Measurements from ENCODE around the gene WIZ. TPM values are rescaled to one million over a fixed set of nuclear protein-coding genes. Genes with fewer than 3 reads are reported as not detected.
"Not testable (repeated sequence)": the region's sequence is repeated elsewhere in the genome, so short reads cannot be mapped to it uniquely, and the experiment has no call there.

The WIZ gene
- total RNA-seq, 1 donor from 2014 or later, result 36.5 TPM

DNA sequence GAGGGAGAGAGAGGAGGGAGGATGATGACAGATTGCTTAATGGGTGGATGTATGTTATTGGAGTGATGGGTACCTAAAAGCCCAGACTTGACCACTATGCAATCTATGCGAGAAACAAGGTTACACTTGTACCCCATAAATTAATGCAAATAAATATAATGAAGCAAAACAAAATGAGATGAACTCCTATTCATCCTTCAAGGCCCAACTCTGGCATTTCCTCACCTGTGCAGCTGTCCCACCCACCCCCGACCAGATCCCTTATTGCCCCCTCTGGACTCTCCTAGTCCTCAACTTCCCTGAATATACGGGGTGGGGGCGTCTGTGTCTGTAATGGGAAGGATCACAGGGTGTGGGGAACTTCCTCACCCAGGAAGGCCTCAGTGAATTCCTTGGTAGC is 25.4 kb upstream of the WIZ start:
- Mint-ChIP-seq H3K9me3 (no peaks in the 10 kb centered on the region), H3K4me3 (no peak overlapping the region), H3K27ac (no peak overlapping the region), H3K4me1 (peaks cover 8% of the 10 kb centered on the region), H3K36me3 (ENCODE audit: low read depth) (no peaks in the 10 kb centered on the region), H3K27me3 (no peaks in the 10 kb centered on the region)
- intact Hi-C loops (cut with micrococcal nuclease), result no loop called here
- DNase-seq, result no peak

DNA sequence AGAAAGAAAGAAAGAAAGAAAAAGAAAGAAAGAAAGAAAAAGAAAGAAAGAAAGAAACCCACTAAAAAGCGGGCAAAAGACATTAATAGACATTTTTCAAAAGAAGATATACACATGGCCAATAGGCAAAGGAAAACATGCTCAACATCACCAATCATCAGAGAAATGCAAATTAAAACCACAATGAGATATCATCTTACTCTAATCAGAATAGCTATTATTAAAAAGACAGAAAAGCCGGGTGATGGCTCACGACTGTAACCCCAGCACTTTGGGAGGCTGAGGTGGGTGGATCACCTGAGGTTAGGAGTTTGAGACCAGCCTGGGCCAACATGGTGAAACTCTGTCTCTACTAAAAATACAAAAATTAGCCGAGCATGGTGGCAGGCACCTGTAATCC is 24.1 kb upstream of the WIZ start:
- H3K27me3 Mint-ChIP-seq; H3K9me3 Mint-ChIP-seq; H3K27ac Mint-ChIP-seq; intact Hi-C loops (cut with micrococcal nuclease); DNase-seq; H3K4me3 Mint-ChIP-seq; H3K36me3 Mint-ChIP-seq (ENCODE audit: low read depth): not testable (repeated sequence)
- H3K4me1 Mint-ChIP-seq, result peaks cover 16% of the 10 kb centered on the region

DNA sequence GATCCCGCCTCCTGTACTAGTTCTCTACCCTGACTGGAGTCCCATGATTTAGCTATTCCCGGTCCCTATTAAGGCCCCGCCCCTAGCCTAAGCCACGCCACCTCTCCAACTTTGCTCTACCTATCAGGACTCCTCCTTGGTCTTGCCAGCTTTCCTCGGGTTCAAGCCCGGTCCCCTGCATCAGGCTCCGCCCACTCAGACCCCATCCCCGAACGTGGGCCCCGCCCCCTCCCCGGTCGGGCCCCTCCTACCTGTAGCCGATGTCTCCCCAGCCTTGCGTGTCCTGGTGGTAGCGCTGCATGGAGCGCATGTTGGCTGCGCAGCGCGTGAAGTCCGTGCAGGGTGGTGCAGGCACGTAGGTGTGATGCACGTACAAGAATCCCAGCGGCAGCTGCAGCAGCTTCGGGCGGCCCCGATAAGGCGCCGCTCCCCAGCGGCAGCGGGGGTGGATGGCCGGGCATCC is 21.9 kb upstream of the WIZ start:
- Mint-ChIP-seq H3K27ac (no peak overlapping the region), H3K4me1 (peaks cover 34% of the 10 kb centered on the region)
- intact Hi-C loops (cut with micrococcal nuclease), result no loop called here

DNA sequence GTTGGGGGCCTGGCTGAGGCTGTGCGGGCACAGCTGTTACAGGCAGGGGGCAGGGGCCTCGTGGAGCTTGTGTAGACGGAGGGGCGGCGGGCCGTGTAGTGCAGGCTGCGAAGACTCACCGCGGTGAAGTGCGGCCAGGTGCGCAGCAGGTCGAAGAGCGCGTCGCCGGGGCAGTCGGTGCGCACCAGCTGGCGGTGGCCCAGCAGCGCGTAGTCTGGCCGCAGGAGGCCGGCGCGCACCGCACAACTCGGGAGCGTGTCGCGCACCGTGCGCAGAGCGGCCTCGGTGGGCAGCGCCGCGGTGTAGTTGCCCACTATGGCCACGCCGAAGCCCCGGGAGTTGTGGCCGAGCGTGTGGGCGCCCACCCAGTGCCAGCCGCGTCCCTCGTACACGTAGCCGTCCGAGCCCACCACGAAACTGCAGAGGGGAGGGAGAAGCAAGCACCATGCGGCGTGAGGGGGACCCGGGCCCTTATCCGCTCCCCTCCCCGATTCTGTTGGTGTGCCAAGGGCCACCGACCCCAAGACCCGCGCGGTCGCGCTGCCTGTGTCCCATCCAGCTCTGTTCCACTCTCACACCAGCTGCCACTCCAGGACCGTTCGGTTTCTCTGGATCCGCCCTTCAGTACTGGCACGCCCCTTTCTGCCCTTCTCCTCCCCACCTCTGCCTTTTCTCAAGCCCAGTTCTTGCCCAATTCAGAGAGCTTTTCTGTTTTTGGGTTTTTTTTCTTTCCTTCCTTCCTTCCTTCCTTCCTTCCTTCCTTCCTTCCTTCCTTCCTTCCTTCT is 19.9 kb upstream of the WIZ start:
- intact Hi-C loops (cut with micrococcal nuclease), result loop anchor here (5.0 kb wide), 1 partner anchor 167 kb away; no protein-coding TSS in a partner anchor
- Mint-ChIP-seq H3K4me1 (peaks cover 45% of the 10 kb centered on the region), H3K27ac (peak overlapping the region; percentile 63), H3K36me3 (ENCODE audit: low read depth) (peaks cover 8% of the 10 kb centered on the region), H3K9me3 (no peaks in the 10 kb centered on the region), H3K27me3 (peaks cover 12% of the 10 kb centered on the region), H3K4me3 (peak overlapping the region; percentile 65)
- peak; percentile 70 for DNase-seq

More for the DNA sequence above, 21.9 kb upstream of the WIZ start:
- Mint-ChIP-seq H3K4me3 (no peak overlapping the region), H3K27me3 (peaks cover 12% of the 10 kb centered on the region), H3K9me3 (no peaks in the 10 kb centered on the region), H3K36me3 (ENCODE audit: low read depth) (peaks cover 6% of the 10 kb centered on the region)
- DNase-seq, result no peak

DNA sequence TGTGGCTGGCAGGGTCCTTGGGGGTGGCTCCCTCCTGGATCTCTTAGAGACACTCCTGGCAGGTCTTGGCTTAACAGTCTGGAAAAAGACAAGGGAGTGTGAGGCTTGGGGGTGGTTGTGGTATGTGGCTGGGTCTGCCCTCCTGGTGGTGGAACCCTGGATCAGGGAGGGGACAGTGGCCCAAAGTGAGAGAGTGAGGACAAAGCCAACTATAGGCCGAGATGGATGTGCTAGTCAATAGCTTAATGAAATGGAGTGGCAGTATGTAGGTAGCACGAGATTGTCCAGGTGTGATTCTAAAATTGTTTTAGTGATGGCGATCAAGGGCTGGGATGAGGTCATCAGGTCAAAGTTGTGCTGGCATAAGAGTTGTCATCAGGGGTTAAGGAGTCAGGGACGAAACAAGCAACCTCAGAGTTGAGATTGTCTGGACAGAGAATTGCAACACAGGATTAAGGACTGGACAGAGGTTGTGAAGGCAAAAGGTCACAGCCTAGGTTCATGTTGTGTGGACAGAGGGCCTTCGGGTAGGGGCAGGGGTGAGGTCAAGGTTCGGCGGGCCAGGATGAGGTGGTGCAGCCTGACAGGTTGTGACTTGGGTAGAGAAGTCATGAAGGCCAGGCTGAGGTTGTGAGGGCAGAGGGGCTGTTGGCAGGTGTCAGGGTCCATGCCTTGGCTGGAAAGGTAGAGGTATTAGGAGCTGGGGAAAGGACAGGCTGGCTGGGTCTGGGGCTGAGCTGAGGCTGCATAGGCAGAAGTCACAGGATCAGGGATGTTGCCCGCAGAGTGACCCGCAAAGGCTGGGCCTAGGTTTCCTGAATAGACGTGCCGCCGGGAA is 19.1 kb upstream of the WIZ start:
- Mint-ChIP-seq H3K27me3 (peaks cover 12% of the 10 kb centered on the region), H3K4me1 (peaks cover 48% of the 10 kb centered on the region), H3K36me3 (ENCODE audit: low read depth) (peaks cover 10% of the 10 kb centered on the region), H3K9me3 (no peaks in the 10 kb centered on the region), H3K4me3 (peak overlapping the region; percentile 65), H3K27ac (peak overlapping the region; percentile 70)
- peak; percentile 56 for DNase-seq
- intact Hi-C loops (cut with micrococcal nuclease), result loop anchor here (5.0 kb wide), 1 partner anchor 167 kb away; no protein-coding TSS in a partner anchor

DNA sequence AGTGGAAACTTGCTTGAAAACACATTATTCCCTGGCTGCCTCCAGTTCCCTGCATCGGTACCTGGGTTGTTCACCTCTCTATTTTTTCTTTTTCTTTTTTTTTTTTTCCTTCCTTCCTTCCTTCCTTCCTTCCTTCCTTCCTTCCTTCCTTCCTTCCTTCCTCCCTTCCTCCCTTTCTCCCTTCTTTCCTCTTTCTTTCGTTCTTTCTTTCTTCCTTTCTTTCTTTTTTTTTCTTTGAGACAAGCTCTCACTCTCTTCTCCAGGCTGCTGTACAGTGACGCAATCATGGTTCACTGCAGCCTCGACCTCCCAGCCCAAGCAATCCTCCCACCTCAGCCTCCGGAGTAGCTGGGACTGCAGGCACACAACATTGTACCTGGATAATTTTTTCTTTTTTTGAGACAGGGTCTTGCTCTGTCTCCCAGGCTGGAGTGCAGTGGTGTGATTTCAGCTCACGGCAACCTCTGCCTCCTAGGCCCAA is 18.0 kb upstream of the WIZ start:
- Mint-ChIP-seq H3K27me3 (peaks cover 12% of the 10 kb centered on the region), H3K9me3 (no peaks in the 10 kb centered on the region), H3K4me3 (peak overlapping the region; percentile 58), H3K27ac (peak overlapping the region; percentile 90), H3K4me1 (peaks cover 50% of the 10 kb centered on the region), H3K36me3 (ENCODE audit: low read depth) (peaks cover 16% of the 10 kb centered on the region)
- intact Hi-C loops (cut with micrococcal nuclease), result loop anchor here (1.0 to 5.0 kb wide), 6 partner anchors 35 to 165 kb away; no protein-coding TSS in a partner anchor
- no peak for DNase-seq

DNA sequence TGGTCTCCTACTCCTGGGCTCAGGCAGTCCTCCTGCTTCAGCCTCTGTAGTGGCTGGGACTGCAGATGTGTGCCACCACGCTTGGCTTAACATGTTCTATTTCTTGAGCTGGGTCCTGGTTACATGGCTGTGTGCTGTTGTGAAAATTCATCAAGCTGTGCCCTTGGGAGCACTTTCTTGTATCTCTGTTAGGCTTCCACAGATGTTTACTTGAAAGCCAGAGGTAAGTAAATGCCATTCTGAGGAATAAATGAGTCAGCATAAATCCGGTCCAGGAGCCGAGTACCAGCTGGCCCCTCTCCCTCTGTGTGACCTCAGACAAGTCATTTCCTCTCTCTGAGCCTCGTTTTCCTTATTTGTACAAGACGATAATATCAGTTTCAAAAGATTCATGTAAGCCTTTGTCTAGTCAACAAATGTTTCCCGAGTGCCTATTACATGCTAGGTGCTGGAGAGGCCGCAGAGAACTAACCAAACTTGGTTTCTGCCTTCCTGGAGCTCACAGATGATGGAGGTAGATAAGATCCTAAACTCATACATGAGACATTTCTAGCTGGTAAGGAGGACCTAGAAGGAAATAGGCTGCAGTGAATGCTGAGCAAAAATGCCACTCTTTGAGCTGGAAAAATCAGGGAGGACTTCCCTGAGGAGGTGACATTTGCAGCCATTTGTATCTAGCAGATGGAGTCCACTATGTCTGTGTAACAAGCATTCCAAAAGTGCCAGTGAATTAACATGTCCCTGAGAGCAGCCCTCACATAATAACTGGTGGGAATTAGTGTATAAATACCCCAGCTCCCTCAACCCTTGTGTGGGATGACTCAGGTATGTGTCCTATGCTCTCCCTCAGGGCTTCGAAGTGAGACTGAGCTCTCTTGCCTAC is 17.3 kb upstream of the WIZ start:
- H3K9me3 Mint-ChIP-seq, result no peaks in the 10 kb centered on the region
- peak overlapping the region; percentile 90 for H3K27ac Mint-ChIP-seq
- peak; percentile 91 for DNase-seq
- H3K4me1 Mint-ChIP-seq, result peaks cover 55% of the 10 kb centered on the region
- intact Hi-C loops (cut with micrococcal nuclease), result loop anchor here (1.0 to 5.0 kb wide), 6 partner anchors 34 to 165 kb away; no protein-coding TSS in a partner anchor
- H3K36me3 Mint-ChIP-seq (ENCODE audit: low read depth), result peaks cover 20% of the 10 kb centered on the region
- H3K27me3 Mint-ChIP-seq, result peaks cover 12% of the 10 kb centered on the region
- peak overlapping the region; percentile 58 for H3K4me3 Mint-ChIP-seq

DNA sequence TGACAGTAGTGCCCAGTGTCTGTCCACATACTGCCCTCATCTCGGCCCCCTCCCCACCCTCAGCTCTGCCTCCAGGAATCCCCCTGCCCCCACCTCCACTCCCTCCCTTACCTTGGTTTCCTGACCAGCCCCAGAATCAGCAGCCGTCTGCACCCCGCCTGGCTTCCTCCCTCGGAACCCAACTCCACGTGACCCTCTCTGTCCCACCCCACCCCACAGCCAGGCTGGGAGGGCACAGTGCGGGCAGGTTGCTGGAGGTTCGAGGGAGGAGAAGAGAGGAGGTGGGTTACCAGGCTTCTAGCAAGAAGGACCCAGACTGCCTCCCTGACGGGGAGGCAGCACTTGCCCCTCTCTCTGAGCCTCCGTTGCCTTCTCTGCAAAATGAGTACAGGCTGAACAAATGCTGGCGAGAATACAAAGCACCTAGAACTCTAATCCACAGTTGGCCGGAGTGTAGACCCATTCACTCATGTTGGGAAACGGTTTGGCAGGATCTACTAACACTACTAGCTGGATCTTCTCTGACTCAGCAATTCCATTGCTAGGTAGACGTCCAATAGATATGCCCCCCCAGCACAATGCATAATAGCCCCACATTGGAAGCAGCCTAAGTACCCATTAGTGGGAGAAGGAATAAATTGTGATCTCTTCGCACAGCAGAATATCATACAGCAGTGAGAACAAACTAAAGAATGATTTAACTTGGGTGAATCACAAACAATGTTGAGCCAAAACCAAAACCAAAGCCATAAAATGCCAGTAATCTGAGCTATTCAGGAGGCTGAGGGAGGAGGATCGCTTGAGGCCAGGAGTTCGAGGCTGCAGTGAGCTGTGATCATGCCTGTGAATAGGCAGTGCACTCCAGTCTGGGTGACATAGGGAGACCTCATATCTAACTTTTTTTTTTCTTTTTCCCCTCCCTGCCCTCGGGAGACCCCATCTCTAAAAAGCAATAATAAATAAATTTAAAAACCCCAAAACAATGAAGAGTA is 14.9 kb upstream of the WIZ start, which contains the start of gene RASAL3:
RASAL3 (minus strand) TSS at position 151 of the 992 bp plus-strand sequence. CDS start 186 bp downstream, outside the sequence.
- Mint-ChIP-seq H3K4me3 (peak within 1 kb of the TSS; percentile 91), H3K9me3 (no peaks in the 10 kb centered on the region), H3K36me3 (ENCODE audit: low read depth) (peaks cover 36% of the 10 kb centered on the region), H3K27ac (peak within 1 kb of the TSS; percentile 95), H3K27me3 (peaks cover 9% of the 10 kb centered on the region), H3K4me1 (peaks cover 63% of the 10 kb centered on the region)
- DNase-seq, result peak; percentile 90
- intact Hi-C loops (cut with micrococcal nuclease), result loop anchor here (5.0 kb wide), 1 partner anchor 162 kb away; no protein-coding TSS in a partner anchor

DNA sequence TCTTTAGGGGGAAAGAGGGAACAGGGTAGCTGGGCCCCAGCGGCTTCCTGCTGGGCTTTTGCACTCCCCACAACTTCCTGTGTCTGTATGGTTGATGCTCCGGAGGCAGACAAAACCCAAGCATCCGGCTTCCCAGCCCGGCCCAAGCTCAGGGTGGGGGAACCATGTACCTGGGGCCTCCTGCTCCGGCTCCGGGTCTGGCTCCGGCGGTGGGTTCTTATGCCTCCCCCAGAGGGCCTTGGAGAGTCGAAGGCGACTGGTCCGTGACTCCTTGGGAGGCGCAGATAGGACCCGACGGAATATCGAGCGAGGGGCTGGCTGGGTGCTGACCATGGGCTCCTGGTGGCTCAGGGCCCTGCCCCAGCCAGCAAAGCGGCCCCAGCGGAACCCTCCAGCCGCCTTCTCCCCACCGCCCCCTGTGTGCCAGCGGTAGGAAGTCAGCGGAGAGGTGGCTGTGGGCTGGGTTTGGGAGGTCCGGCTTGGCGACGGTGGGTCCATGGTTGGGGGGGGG is 14.2 kb upstream of the WIZ start:
- DNase-seq, result peak; percentile 93
- peaks cover 38% of the 10 kb centered on the region for H3K36me3 Mint-ChIP-seq (ENCODE audit: low read depth)
- peaks cover 58% of the 10 kb centered on the region for H3K4me1 Mint-ChIP-seq
- H3K27me3 Mint-ChIP-seq, result peaks cover 4% of the 10 kb centered on the region
- no peaks in the 10 kb centered on the region for H3K9me3 Mint-ChIP-seq
- H3K4me3 Mint-ChIP-seq, result peak overlapping the region; percentile 91
- intact Hi-C loops (cut with micrococcal nuclease), result no loop called here
- peak overlapping the region; percentile 95 for H3K27ac Mint-ChIP-seq

DNA sequence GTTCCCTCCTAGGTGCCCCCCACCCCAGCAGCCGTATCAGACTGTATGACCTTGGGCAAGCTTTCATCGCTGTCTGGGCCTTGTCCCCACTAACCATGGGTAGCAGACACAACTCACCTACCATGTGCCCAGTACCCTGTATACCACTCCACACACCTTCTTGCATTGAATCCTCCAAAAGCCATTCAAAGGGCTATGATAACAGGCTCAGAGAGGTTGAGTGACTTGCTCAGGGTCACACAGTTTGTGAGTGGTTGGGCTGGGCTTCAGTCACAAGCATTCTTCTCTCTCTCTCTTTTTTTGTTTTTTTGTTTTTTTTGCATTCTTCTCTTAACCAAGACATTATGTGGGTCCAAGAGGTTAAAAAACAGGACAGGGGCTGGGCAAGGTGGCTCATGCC is 11.9 kb upstream of the WIZ start:
- H3K4me1 Mint-ChIP-seq, result peaks cover 38% of the 10 kb centered on the region
- H3K4me3 Mint-ChIP-seq, result peak overlapping the region; percentile 45
- H3K27ac Mint-ChIP-seq, result peak overlapping the region; percentile 76
- H3K9me3 Mint-ChIP-seq, result no peaks in the 10 kb centered on the region
- H3K27me3 Mint-ChIP-seq, result no peaks in the 10 kb centered on the region
- DNase-seq, result no peak
- peaks cover 46% of the 10 kb centered on the region for H3K36me3 Mint-ChIP-seq (ENCODE audit: low read depth)
- intact Hi-C loops (cut with micrococcal nuclease), result no loop called here

DNA sequence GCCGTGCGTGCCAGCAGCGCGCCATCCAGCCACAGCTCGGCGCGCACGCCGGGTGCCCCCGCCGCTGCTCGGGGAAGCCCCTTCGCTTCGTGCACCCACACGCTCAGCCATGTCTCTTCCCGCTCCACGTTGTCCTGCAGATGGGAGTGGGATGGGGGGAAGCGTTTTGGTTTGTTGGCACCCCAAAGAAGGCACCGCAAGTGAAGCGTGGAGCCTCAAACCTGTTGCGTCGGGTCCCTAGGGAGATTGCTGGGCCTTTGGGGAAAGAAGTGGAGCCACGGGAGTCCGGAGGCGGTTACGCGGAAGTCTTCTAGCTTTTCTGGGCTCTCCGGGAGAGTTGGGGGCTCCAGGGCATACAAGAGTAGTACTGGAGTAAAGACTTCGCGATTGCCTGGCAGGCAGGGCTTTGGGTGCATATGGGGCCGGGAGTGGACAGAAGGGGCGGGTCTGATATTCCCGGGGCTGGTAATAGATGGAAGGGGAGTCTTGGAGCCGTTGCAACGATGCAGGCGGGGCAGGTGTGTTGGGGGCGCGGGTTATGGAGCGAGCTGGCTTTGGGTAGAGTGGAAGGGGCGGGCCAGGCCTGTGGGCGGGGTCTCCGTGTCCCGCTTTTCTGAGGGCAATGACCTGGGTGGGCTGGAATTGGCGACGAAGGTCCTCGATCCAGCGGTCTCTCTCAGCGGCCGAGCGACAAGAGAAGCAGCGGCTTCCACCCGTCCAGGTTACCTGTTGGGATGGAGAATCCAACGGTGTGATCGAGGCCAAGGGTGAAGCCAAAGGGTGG is 8.1 kb upstream of the WIZ start:
- intact Hi-C loops (cut with micrococcal nuclease), result no loop called here
- Mint-ChIP-seq H3K4me1 (peaks cover 23% of the 10 kb centered on the region), H3K9me3 (no peaks in the 10 kb centered on the region), H3K27me3 (no peaks in the 10 kb centered on the region), H3K4me3 (no peak overlapping the region), H3K36me3 (ENCODE audit: low read depth) (peaks cover 68% of the 10 kb centered on the region), H3K27ac (no peak overlapping the region)
- DNase-seq, result no peak

Measured in activated CD4-positive, alpha-beta T cell treated with anti-CD3 and anti-CD28 coated beads, Interleukin-2, amount 10 ng/mL, durations not matched to agents 24 days and 14 days (primary cell).